HK-2 (cell line): ENCODE data around the gene ACSF3.

ENCODE experiments used
- DNase-seq: peaks from one replicate; pipeline ENCODE4 v3.0.0-alpha.2; 2018; ENCODE audit not compliant: unreplicated experiment

The ACSF3 gene

GRCh38 chr16:89190150-89190958, 96.7 kb downstream of the ACSF3 start:
- DNase-seq = no peak

- no peak for DNase-seq
Observed at GRCh38 chr16:89191033-89191900, 97.6 kb downstream of the ACSF3 start.

GRCh38 chr16:89191901-89192185, 98.2 kb downstream of the ACSF3 start:
- no peak for DNase-seq

- DNase-seq = peak; percentile 76
Observed at GRCh38 chr16:89192186-89192955, 98.7 kb downstream of the ACSF3 start.

GRCh38 chr16:89192956-89193575, 99.4 kb downstream of the ACSF3 start:
- no peak for DNase-seq

- no peak for DNase-seq
Observed at GRCh38 chr16:89193576-89194293, 100.1 kb downstream of the ACSF3 start.

GRCh38 chr16:89194340-89195311, 101.0 kb downstream of the ACSF3 start:
- no peak for DNase-seq

GRCh38 chr16:89195521-89196171, 102.0 kb downstream of the ACSF3 start:
- DNase-seq = no peak

- DNase-seq = no peak
Observed at GRCh38 chr16:89197033-89197632, 103.5 kb downstream of the ACSF3 start.

GRCh38 chr16:89197633-89198416, 104.2 kb downstream of the ACSF3 start:
- no peak for DNase-seq

- DNase-seq = no peak
Observed at GRCh38 chr16:89198417-89199240, 105.0 kb downstream of the ACSF3 start.

GRCh38 chr16:89199241-89200123, 105.8 kb downstream of the ACSF3 start:
- no peak for DNase-seq

GRCh38 chr16:89200124-89200849, 106.6 kb downstream of the ACSF3 start, which contains the start of gene SLC22A31:
SLC22A31 (minus strand) TSS chr16:89200537; CDS start chr16:89200501, 36 bp downstream.
- no peak for DNase-seq

- DNase-seq = no peak
Observed at GRCh38 chr16:89200850-89201411, 107.3 kb downstream of the ACSF3 start.
